HEK293 (cell line): Measurements from ENCODE around the gene PAX6.

Source experiments
- CTCF ChIP-seq: fragments of 450-650 bp; formaldehyde crosslinking; IDR thresholded peaks from 2 replicates; pipeline ENCODE4 v1.5.1; 2016; ENCODE audit warnings: missing biosample characterization, missing genetic modification characterization
- KLF1 ChIP-seq: fragments of 450-650 bp; formaldehyde crosslinking; IDR thresholded peaks from 2 replicates; pipeline ENCODE4 v1.5.1; 2016; ENCODE audit warnings: missing biosample characterization, missing genetic modification characterization
- ZFP3 ChIP-seq: fragments of 450-650 bp; formaldehyde crosslinking; IDR thresholded peaks from 2 replicates; pipeline ENCODE4 v1.5.1; 2016; ENCODE audit warnings: low read depth, missing biosample characterization, missing genetic modification characterization
- ZNF121 ChIP-seq: fragments of 450-650 bp; formaldehyde crosslinking; IDR thresholded peaks from 2 replicates; pipeline ENCODE4 v1.5.1; 2016; ENCODE audit warnings: missing biosample characterization, missing genetic modification characterization
- ZNF138 ChIP-seq: fragments of 450-650 bp; formaldehyde crosslinking; IDR thresholded peaks from 2 replicates; pipeline ENCODE4 v1.5.1; 2016; ENCODE audit warnings: missing biosample characterization, missing genetic modification characterization, borderline replicate concordance
- ZNF248 ChIP-seq: fragments of 450-650 bp; formaldehyde crosslinking; IDR thresholded peaks from 2 replicates; pipeline ENCODE4 v1.5.1; 2017; ENCODE audit warnings: missing biosample characterization, missing genetic modification characterization
- ZNF292 ChIP-seq: fragments of 450-650 bp; formaldehyde crosslinking; IDR thresholded peaks from 2 replicates; pipeline ENCODE4 v1.5.1; 2016; ENCODE audit warnings: low read depth, missing biosample characterization, missing genetic modification characterization, borderline replicate concordance
- ZNF549 ChIP-seq: fragments of 450-650 bp; IDR thresholded peaks from 2 replicates; pipeline ENCODE4 v1.5.1; 2018; ENCODE audit warnings: missing biosample characterization, missing genetic modification characterization, mild to moderate bottlenecking, inconsistent platforms, moderate library complexity
- ZNF580 ChIP-seq: fragments of 450-650 bp; formaldehyde crosslinking; IDR thresholded peaks from 2 replicates; pipeline ENCODE4 v1.5.1; 2016; ENCODE audit warnings: missing biosample characterization, missing genetic modification characterization
- ZNF629 ChIP-seq: fragments of 450-650 bp; formaldehyde crosslinking; IDR thresholded peaks from 2 replicates; pipeline ENCODE4 v1.5.1; 2017; ENCODE audit warnings: missing biosample characterization, missing genetic modification characterization
- ZNF704 ChIP-seq: fragments of 450-650 bp; formaldehyde crosslinking; IDR thresholded peaks from 2 replicates; pipeline ENCODE4 v1.5.1; 2016; ENCODE audit warnings: missing biosample characterization, missing genetic modification characterization

- no peak for TF ChIP-seq ZFP3
- TF ChIP-seq ZNF121 (tag by site-specific recombination) = no peak
- TF ChIP-seq ZNF292 (tag by site-specific recombination) = no peak
- TF ChIP-seq ZNF248 = no peak
- peak; percentile 82 for TF ChIP-seq ZNF629
- no peak for TF ChIP-seq CTCF (tag by site-specific recombination)
- no peak for TF ChIP-seq KLF1 (tag by site-specific recombination)
- TF ChIP-seq ZNF549 = no peak
- no peak for TF ChIP-seq ZNF704 (tag by site-specific recombination)
- no peak for TF ChIP-seq ZNF138 (tag by site-specific recombination)
- TF ChIP-seq ZNF580 = peak; percentile 18; the same call in 1 of the 2 replicates
Measured at GRCh38 chr11:31810779-31811647, at the start of gene PAX6.
